Neuronal stem cell (in vitro differentiated cells): Measurements from ENCODE around the gene ATAT1.
"Not testable (repeated sequence)": the region's sequence is repeated elsewhere in the genome, so short reads cannot be mapped to it uniquely, and the experiment has no call there.

Source experiments
- DNase-seq: peaks from one replicate; pipeline ENCODE4 v3.0.0-alpha.2; 2013; ENCODE audit warnings: low spot score
- H2AFZ ChIP-seq: one replicate; pipeline ENCODE4 v1.6.1; 2013; ENCODE audit warnings: mild to moderate bottlenecking, low read length, inconsistent platforms
- H2AK5ac ChIP-seq: 2 replicates; pipeline ENCODE4 v1.6.1; 2013; ENCODE audit warnings: low read depth, mild to moderate bottlenecking, inconsistent platforms, low read length, moderate library complexity, mixed read lengths
- H2BK120ac ChIP-seq: 2 replicates; pipeline ENCODE4 v1.6.1; 2013; ENCODE audit warnings: low read depth, mild to moderate bottlenecking, inconsistent platforms, low read length, moderate library complexity, mixed read lengths
- H2BK12ac ChIP-seq: one replicate; pipeline ENCODE4 v1.6.1; 2013; ENCODE audit warnings: low read length, inconsistent platforms
- H2BK15ac ChIP-seq: 2 replicates; pipeline ENCODE4 v1.6.1; 2013; ENCODE audit warnings: mild to moderate bottlenecking, low read length, inconsistent platforms, mixed read lengths
- H2BK5ac ChIP-seq: one replicate; pipeline ENCODE4 v1.6.1; 2013; ENCODE audit warnings: inconsistent platforms, mild to moderate bottlenecking, low read length, moderate library complexity
- H3K14ac ChIP-seq: one replicate; pipeline ENCODE4 v1.6.1; 2013; ENCODE audit warnings: low read length, inconsistent platforms
- H3K18ac ChIP-seq: 2 replicates; pipeline ENCODE4 v1.6.1; 2013; ENCODE audit warnings: low read length, inconsistent platforms
- H3K23ac ChIP-seq: 2 replicates; pipeline ENCODE4 v1.6.1; 2013; ENCODE audit warnings: low read depth, mild to moderate bottlenecking, mixed read lengths, low read length, inconsistent platforms; ENCODE audit not compliant: poor library complexity
- H3K27ac ChIP-seq: replicated peaks from 3 replicates; pipeline ENCODE4 v1.5.1; 2013; ENCODE audit warnings: low read length, inconsistent platforms
- H3K27me3 ChIP-seq, 3 experiments: 2 replicates each; pipeline ENCODE4 v1.6.1; 2013; ENCODE audit warnings: low read length in 3 of 3, mild to moderate bottlenecking in 2 of 3, inconsistent platforms in 1 of 3, low read depth in 1 of 3, mixed read lengths in 1 of 3, moderate library complexity in 1 of 3; ENCODE audit not compliant: control insufficient read depth in 3 of 3, insufficient read depth in 3 of 3
- H3K36me3 ChIP-seq, 2 donors: replicated peaks in 1 of 2; 2 replicates each; pipeline ENCODE4 v1.6.1; 2013; ENCODE audit warnings: low read length in 2 of 2; ENCODE audit not compliant: control insufficient read depth in 2 of 2, insufficient read depth in 2 of 2
- H3K4ac ChIP-seq: 2 replicates; pipeline ENCODE4 v1.6.1; 2013; ENCODE audit warnings: inconsistent platforms, mild to moderate bottlenecking, low read length, moderate library complexity
- H3K4me1 ChIP-seq, 2 donors: 1 replicate in 1 of 2; 2 replicates in 1 of 2; pipeline ENCODE4 v1.6.1; 2013; ENCODE audit warnings: low read length in 2 of 2, low read depth in 1 of 2; ENCODE audit not compliant: control insufficient read depth in 2 of 2, insufficient read depth in 1 of 2
- H3K4me2 ChIP-seq: one replicate; pipeline ENCODE4 v1.6.1; 2013; ENCODE audit warnings: mild to moderate bottlenecking, low read length, inconsistent platforms; ENCODE audit not compliant: insufficient read depth, poor library complexity, severe bottlenecking
- H3K4me3 ChIP-seq, 2 donors: 2 replicates each; pipeline ENCODE4 v1.5.1; 2013; ENCODE audit warnings: low read length in 2 of 2, mild to moderate bottlenecking in 2 of 2, inconsistent platforms in 1 of 2, moderate library complexity in 1 of 2
- H3K79me1 ChIP-seq: one replicate; pipeline ENCODE4 v1.6.1; 2013; ENCODE audit warnings: low read depth, mild to moderate bottlenecking, inconsistent platforms, low read length, moderate library complexity
- H3K9ac ChIP-seq: one replicate; pipeline ENCODE4 v1.6.1; 2013; ENCODE audit warnings: mild to moderate bottlenecking, low read depth, low read length, inconsistent platforms; ENCODE audit not compliant: poor library complexity
- H3K9me3 ChIP-seq, 2 donors: replicated peaks in 1 of 2; 2 replicates each; pipeline versions ENCODE3 to v1.6.1; 2013; ENCODE audit warnings: low read length in 2 of 2, mild to moderate bottlenecking in 2 of 2, inconsistent platforms in 1 of 2, low read depth in 1 of 2, mixed read lengths in 1 of 2, moderate library complexity in 1 of 2; ENCODE audit not compliant: control insufficient read depth in 2 of 2, insufficient read depth in 1 of 2
- H4K8ac ChIP-seq: one replicate; pipeline ENCODE4 v1.6.1; 2013; ENCODE audit warnings: low read depth, mild to moderate bottlenecking, inconsistent platforms, low read length, moderate library complexity
- H4K91ac ChIP-seq: one replicate; pipeline ENCODE4 v1.6.1; 2013; ENCODE audit warnings: low read length, low read depth, mild to moderate bottlenecking, inconsistent platforms; ENCODE audit not compliant: poor library complexity
- WGBS, 2 donors: extraction: QIAGEN DNeasy Blood & Tissue Kit; methylation state at CpG; one replicate each; pipeline ENCODE4 v1.1.7; 2013; ENCODE audit warnings: missing lambda C conversion rate in 2 of 2, mixed read lengths in 1 of 2; ENCODE audit not compliant: insufficient read length in 2 of 2, insufficient replicate concordance in 1 of 2; ENCODE audit errors: extremely low coverage in 2 of 2; 5-methylcytosine and 5-hydroxymethylcytosine counted together

ATAT1 gene

GRCh38 chr6:30657454-30657853, 30.8 kb downstream of the ATAT1 start:
- no peak overlapping the region for H2BK5ac ChIP-seq
- H2AK5ac ChIP-seq = no peak overlapping the region
- no peak overlapping the region for H3K14ac ChIP-seq
- H3K27me3 ChIP-seq = no peaks in the 10 kb centered on the region
- H2BK12ac ChIP-seq = no peak overlapping the region
- H3K4me3 ChIP-seq = no peak overlapping the region
- no peak overlapping the region for H3K9ac ChIP-seq
- no peak overlapping the region for H2BK15ac ChIP-seq
- no peak overlapping the region for H4K8ac ChIP-seq
- H3K4ac ChIP-seq = no peak overlapping the region
- no peaks in the 10 kb centered on the region for H3K9me3 ChIP-seq
- H2AFZ ChIP-seq = no peak overlapping the region
- H3K79me1 ChIP-seq = peaks cover 2% of the 10 kb centered on the region
- no peak overlapping the region for H3K4me2 ChIP-seq
- peaks cover 60 to 89% of the 10 kb centered on the region in 2 donors for H3K36me3 ChIP-seq
- no peaks in the 10 kb centered on the region for H3K4me1 ChIP-seq
- H3K18ac ChIP-seq = no peak overlapping the region
- H3K27ac ChIP-seq = no peak overlapping the region
- H3K23ac ChIP-seq = no peak overlapping the region
- no peak overlapping the region for H2BK120ac ChIP-seq
- DNase-seq = no peak
- no peak overlapping the region for H4K91ac ChIP-seq

- WGBS, 2 donors = no CpG with 5 or more reads among the region's 5 CpGs
Observed at GRCh38 chr6:30657922-30658321, 31.2 kb downstream of the ATAT1 start.

GRCh38 chr6:30664994-30665767, 38.5 kb downstream of the ATAT1 start:
- Histone ChIP-seq H3K23ac (peak overlapping the region; percentile 43), H3K27ac (no peak overlapping the region), H3K18ac (no peak overlapping the region), H3K14ac (no peak overlapping the region), H3K9ac (peak overlapping the region; percentile 70), H3K9me3 (no peaks in the 10 kb centered on the region), H3K4me2 (no peak overlapping the region), H4K8ac (no peak overlapping the region), H3K36me3 (peaks cover 41 to 86% of the 10 kb centered on the region in 2 donors), H3K4me1 (no peaks in the 10 kb centered on the region), H2BK5ac (no peak overlapping the region), H2BK120ac (no peak overlapping the region), H3K79me1 (peaks cover 1% of the 10 kb centered on the region), H2BK15ac (no peak overlapping the region), H2AFZ (no peak overlapping the region), H2BK12ac (no peak overlapping the region), H3K27me3 (no peaks in the 10 kb centered on the region), H2AK5ac (no peak overlapping the region), H3K4ac (no peak overlapping the region), H4K91ac (no peak overlapping the region), H3K4me3 (no peak overlapping the region)
- no peak for DNase-seq
- no CpG with 5 or more reads among the region's 34 CpGs for WGBS, 2 donors

More at GRCh38 chr6:30657922-30658321, 31.2 kb downstream of the ATAT1 start:
- H3K27me3 ChIP-seq, H2AK5ac ChIP-seq, H3K27ac ChIP-seq, H3K4me3 ChIP-seq, DNase-seq, H4K8ac ChIP-seq, H3K23ac ChIP-seq, H2BK5ac ChIP-seq, H4K91ac ChIP-seq, H3K4ac ChIP-seq, H3K4me2 ChIP-seq, H3K18ac ChIP-seq, H2BK12ac ChIP-seq, H2BK120ac ChIP-seq, H2AFZ ChIP-seq, H2BK15ac ChIP-seq, H3K79me1 ChIP-seq, H3K9me3 ChIP-seq, H3K9ac ChIP-seq, H3K14ac ChIP-seq, H3K4me1 ChIP-seq: not testable (repeated sequence)
- peaks cover 61 to 89% of the 10 kb centered on the region in 2 donors for H3K36me3 ChIP-seq

- not testable (repeated sequence) for H3K23ac ChIP-seq, H3K4me1 ChIP-seq, H3K14ac ChIP-seq, H3K9ac ChIP-seq, H3K18ac ChIP-seq, H2BK5ac ChIP-seq, H2AK5ac ChIP-seq, H4K91ac ChIP-seq, H2BK15ac ChIP-seq, DNase-seq, H2AFZ ChIP-seq, H3K9me3 ChIP-seq, H3K4me2 ChIP-seq, H3K4ac ChIP-seq, H3K27me3 ChIP-seq, H3K4me3 ChIP-seq, H3K79me1 ChIP-seq, H4K8ac ChIP-seq, H2BK12ac ChIP-seq, H3K27ac ChIP-seq, H2BK120ac ChIP-seq
- peaks cover 45 to 89% of the 10 kb centered on the region in 2 donors for H3K36me3 ChIP-seq
- WGBS, 2 donors = no CpG with 5 or more reads among the region's 2 CpGs
Observed at GRCh38 chr6:30666300-30666699, 39.6 kb downstream of the ATAT1 start.
